Measurements from ENCODE around the gene KNOP1. TPM values are rescaled to one million over a fixed set of nuclear protein-coding genes. Genes with fewer than 3 reads are reported as not detected.

KNOP1 gene
- total and polyA plus RNA-seq, 2 donors (not counting 3 experiments of a cell fraction or from before 2014, with no cell fraction given), result 6.7 to 33.5 TPM

- Histone ChIP-seq H4K20me1 (replicated peaks; ENCODE audit: control insufficient read depth, extremely low read depth, insufficient read depth, low read length) (no peaks in the 10 kb centered on the region), H3K9me1 (replicated peaks; ENCODE audit: control insufficient read depth, extremely low read depth, insufficient read depth, low read length) (no peaks in the 10 kb centered on the region), H2AFZ (ENCODE audit: low read depth, low read length) (no peak overlapping the region), H3K27me3 (ENCODE audit: control insufficient read depth in 2 of 2, insufficient read depth in 2 of 2, low read length in 2 of 2) (no peaks in the 10 kb centered on the region), H3K4me3 (replicated peaks in 1 of 3; ENCODE audit: insufficient read depth in 1 of 3, low read depth in 1 of 3, low read length in 3 of 3) (no peak overlapping the region), H3K4me1 (ENCODE audit: control insufficient read depth, extremely low read depth, insufficient read depth, low read length) (peaks cover 5% of the 10 kb centered on the region), H3K9ac (replicated peaks; ENCODE audit: extremely low read depth, insufficient read depth, low read length) (no peak overlapping the region), H3K27ac (ENCODE audit: insufficient read depth, low read depth, low read length) (no peak overlapping the region), H3K36me3 (ENCODE audit: control insufficient read depth in 2 of 2, extremely low read depth in 1 of 2, insufficient read depth in 2 of 2, low read length in 2 of 2) (peaks cover 6 to 14% of the 10 kb centered on the region in 2 experiments), H3K9me3 (replicated peaks; ENCODE audit: control insufficient read depth, insufficient read depth, low read length) (no peaks in the 10 kb centered on the region), H3K4me2 (ENCODE audit: insufficient read depth, low read length) (no peak overlapping the region), H3K79me2 (ENCODE audit: control insufficient read depth, insufficient read depth, low read length) (no peaks in the 10 kb centered on the region)
- POLR2A ChIA-PET, result no interaction called here
- DNase-seq (ENCODE audit: low read depth, low spot score) (no peak), FAIRE-seq (no peak)
- intact Hi-C loops (cut with micrococcal nuclease) (no loop called here), dilution Hi-C loops (cut with MboI; ENCODE audit: extremely low pct_ligation_motif_present, low sequenced_read_pairs) (no loop called here)
- CTCF ChIA-PET, result interaction anchor here (0.6 kb wide), 1 partner anchor 28 kb away, joined by 3 read pairs; no protein-coding TSS in a partner anchor
- no TSS peak for BruUV-seq (replicated peaks)
- no peak for TF ChIP-seq GATA2 (IDR thresholded peaks at IDR 0.05; ENCODE audit: insufficient read depth, insufficient read length, low read depth, low read length)
- TF ChIP-seq POLR2A (IDR thresholded peaks at IDR 0.05; ENCODE audit: low read depth, low read length), result no peak
- no peak for TF ChIP-seq FOS (IDR thresholded peaks at IDR 0.05; ENCODE audit: borderline replicate concordance, insufficient read depth, low read length)
- no peak for TF ChIP-seq CTCF (IDR thresholded peaks at IDR 0.05; ENCODE audit: extremely low read depth in 1 of 2, insufficient read depth in 1 of 2, low read depth in 1 of 2, low read length in 2 of 2)
- no peak for TF ChIP-seq EZH2 (IDR thresholded peaks at IDR 0.05; ENCODE audit: borderline replicate concordance, low read depth, low read length, severe bottlenecking)
- no peak for TF ChIP-seq MYC (IDR thresholded peaks at IDR 0.05; ENCODE audit: low read depth, low read length)
These were observed 12.2 kb downstream of the KNOP1 start for GRCh38 chr16:19705843-19706242.

DNA sequence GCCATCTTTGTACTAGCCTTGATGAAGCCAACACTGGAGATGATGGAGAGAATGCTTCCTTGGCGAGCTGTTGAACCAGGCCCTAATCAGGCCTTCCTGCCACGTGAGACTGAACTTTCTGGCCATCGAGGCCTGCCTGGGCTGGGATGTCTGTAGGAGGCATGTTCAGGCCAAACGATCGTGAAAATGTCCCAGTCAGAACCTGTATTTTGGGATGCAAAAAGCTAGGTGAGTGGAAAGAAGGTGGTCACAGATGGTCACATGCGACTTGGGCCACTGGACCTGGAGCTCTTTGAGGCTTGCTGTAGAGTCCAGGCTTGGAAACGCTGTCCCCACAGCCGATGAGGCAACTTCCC, 12.9 kb downstream of the KNOP1 start:
- Histone ChIP-seq H3K36me3 (ENCODE audit: control insufficient read depth in 2 of 2, extremely low read depth in 1 of 2, insufficient read depth in 2 of 2, low read length in 2 of 2) (peaks cover 6 to 14% of the 10 kb centered on the region in 2 experiments), H3K4me2 (ENCODE audit: insufficient read depth, low read length) (no peak overlapping the region), H3K27me3 (ENCODE audit: control insufficient read depth in 2 of 2, insufficient read depth in 2 of 2, low read length in 2 of 2) (no peaks in the 10 kb centered on the region), H3K4me1 (ENCODE audit: control insufficient read depth, extremely low read depth, insufficient read depth, low read length) (peaks cover 8% of the 10 kb centered on the region), H3K9me1 (replicated peaks; ENCODE audit: control insufficient read depth, extremely low read depth, insufficient read depth, low read length) (no peaks in the 10 kb centered on the region), H3K79me2 (ENCODE audit: control insufficient read depth, insufficient read depth, low read length) (no peaks in the 10 kb centered on the region), H3K9ac (replicated peaks; ENCODE audit: extremely low read depth, insufficient read depth, low read length) (no peak overlapping the region), H4K20me1 (replicated peaks; ENCODE audit: control insufficient read depth, extremely low read depth, insufficient read depth, low read length) (no peaks in the 10 kb centered on the region), H3K27ac (ENCODE audit: insufficient read depth, low read depth, low read length) (peak overlapping the region; percentile 63), H2AFZ (ENCODE audit: low read depth, low read length) (no peak overlapping the region), H3K9me3 (replicated peaks; ENCODE audit: control insufficient read depth, insufficient read depth, low read length) (no peaks in the 10 kb centered on the region), H3K4me3 (replicated peaks in 1 of 3; ENCODE audit: insufficient read depth in 1 of 3, low read depth in 1 of 3, low read length in 3 of 3) (no peak overlapping the region)
- TSS peak; percentile 38 for BruUV-seq (replicated peaks)
- intact Hi-C loops (cut with micrococcal nuclease), result no loop called here
- dilution Hi-C loops (cut with MboI; ENCODE audit: extremely low pct_ligation_motif_present, low sequenced_read_pairs), result no loop called here
- TF ChIP-seq POLR2AphosphoS5 (IDR thresholded peaks at IDR 0.05; ENCODE audit: insufficient read depth, low read depth, low read length) (no peak), CTCF (IDR thresholded peaks at IDR 0.05; ENCODE audit: extremely low read depth in 1 of 2, insufficient read depth in 1 of 2, low read depth in 1 of 2, low read length in 2 of 2) (no peak), MYC (IDR thresholded peaks at IDR 0.05; ENCODE audit: low read depth, low read length) (no peak), EZH2 (IDR thresholded peaks at IDR 0.05; ENCODE audit: borderline replicate concordance, low read depth, low read length, severe bottlenecking) (no peak), GATA2 (IDR thresholded peaks at IDR 0.05; ENCODE audit: insufficient read depth, insufficient read length, low read depth, low read length) (no peak), POLR2A (IDR thresholded peaks at IDR 0.05; ENCODE audit: low read depth, low read length) (no peak), MAX (IDR thresholded peaks at IDR 0.05; ENCODE audit: insufficient read depth, insufficient read length) (no peak), FOS (IDR thresholded peaks at IDR 0.05; ENCODE audit: borderline replicate concordance, insufficient read depth, low read length) (no peak), JUN (IDR thresholded peaks at IDR 0.05; ENCODE audit: borderline replicate concordance, insufficient read depth, insufficient read length, low read depth) (no peak)
- FAIRE-seq, result no peak
- ChIA-PET POLR2A (no interaction called here), CTCF (no interaction called here)
- DNase-seq (ENCODE audit: low read depth, low spot score), result no peak

All from endothelial cell of umbilical vein (primary cell).